Measurements from ENCODE around the gene EDDM13.
"Not testable (repeated sequence)": the region's sequence is repeated elsewhere in the genome, so short reads cannot be mapped to it uniquely, and the experiment has no call there.

Gene EDDM13

GRCh38 chr19:56299688-56300087 lies 27.1 kb downstream of the EDDM13 start:
- Mint-ChIP-seq H3K27me3 (ENCODE audit: low read depth, poor library complexity) (peaks cover 5% of the 10 kb centered on the region), H3K27ac (no peak overlapping the region), H3K9me3 (peaks cover 36% of the 10 kb centered on the region), H3K4me1 (no peaks in the 10 kb centered on the region), H3K36me3 (ENCODE audit: low read depth) (peaks cover 60% of the 10 kb centered on the region), H3K4me3 (no peak overlapping the region)
- DNase-seq, result no peak
- no peak for TF ChIP-seq CTCF (IDR thresholded peaks at IDR 0.05)

- peaks cover 63% of the 10 kb centered on the region for H3K36me3 Mint-ChIP-seq (ENCODE audit: low read depth)
- DNase-seq, result no peak
- peaks cover 32% of the 10 kb centered on the region for H3K9me3 Mint-ChIP-seq
- H3K4me3 Mint-ChIP-seq, result no peak overlapping the region
- H3K4me1 Mint-ChIP-seq, result no peaks in the 10 kb centered on the region
- no peak overlapping the region for H3K27ac Mint-ChIP-seq
- TF ChIP-seq CTCF (IDR thresholded peaks at IDR 0.05), result no peak
- H3K27me3 Mint-ChIP-seq (ENCODE audit: low read depth, poor library complexity), result peaks cover 5% of the 10 kb centered on the region
Measured at GRCh38 chr19:56301155-56301554, 28.6 kb downstream of the EDDM13 start.

GRCh38 chr19:56301886-56302620 lies 29.5 kb downstream of the EDDM13 start:
- H3K4me1 Mint-ChIP-seq, result no peaks in the 10 kb centered on the region

GRCh38 chr19:56304243-56304642 lies 31.7 kb downstream of the EDDM13 start:
- no peak for TF ChIP-seq CTCF (IDR thresholded peaks at IDR 0.05)
- no peaks in the 10 kb centered on the region for H3K4me1 Mint-ChIP-seq
- no peak overlapping the region for H3K4me3 Mint-ChIP-seq
- DNase-seq, result no peak
- H3K27ac Mint-ChIP-seq, result no peak overlapping the region
- H3K9me3 Mint-ChIP-seq, result peaks cover 23% of the 10 kb centered on the region
- H3K36me3 Mint-ChIP-seq (ENCODE audit: low read depth), result peaks cover 59% of the 10 kb centered on the region
- peaks cover 2% of the 10 kb centered on the region for H3K27me3 Mint-ChIP-seq (ENCODE audit: low read depth, poor library complexity)

More at GRCh38 chr19:56301886-56302620, 29.5 kb downstream of the EDDM13 start:
- Mint-ChIP-seq H3K9me3 (peaks cover 28% of the 10 kb centered on the region), H3K27ac (peak overlapping the region; percentile 58), H3K36me3 (ENCODE audit: low read depth) (peaks cover 56% of the 10 kb centered on the region), H3K27me3 (ENCODE audit: low read depth, poor library complexity) (peaks cover 2% of the 10 kb centered on the region), H3K4me3 (no peak overlapping the region)
- no peak for DNase-seq
- TF ChIP-seq CTCF (IDR thresholded peaks at IDR 0.05), result no peak

GRCh38 chr19:56306016-56306415 lies 33.5 kb downstream of the EDDM13 start:
- Mint-ChIP-seq H3K9me3 (peaks cover 24% of the 10 kb centered on the region), H3K27me3 (ENCODE audit: low read depth, poor library complexity) (peaks cover 2% of the 10 kb centered on the region), H3K27ac (no peak overlapping the region), H3K4me3 (no peak overlapping the region), H3K4me1 (no peaks in the 10 kb centered on the region), H3K36me3 (ENCODE audit: low read depth) (peaks cover 67% of the 10 kb centered on the region)
- DNase-seq, result no peak
- TF ChIP-seq CTCF (IDR thresholded peaks at IDR 0.05), result no peak

- DNase-seq; H3K4me1 Mint-ChIP-seq; H3K4me3 Mint-ChIP-seq; H3K27ac Mint-ChIP-seq; H3K27me3 Mint-ChIP-seq (ENCODE audit: low read depth, poor library complexity): not testable (repeated sequence)
- H3K36me3 Mint-ChIP-seq (ENCODE audit: low read depth), result peaks cover 72% of the 10 kb centered on the region
- peaks cover 24% of the 10 kb centered on the region for H3K9me3 Mint-ChIP-seq
Measured at GRCh38 chr19:56307062-56307461, 34.5 kb downstream of the EDDM13 start.

Data from nephron progenitor cell (in vitro differentiated cells).